ENCODE measurements around the gene CFAP299.

Gene CFAP299

DNA sequence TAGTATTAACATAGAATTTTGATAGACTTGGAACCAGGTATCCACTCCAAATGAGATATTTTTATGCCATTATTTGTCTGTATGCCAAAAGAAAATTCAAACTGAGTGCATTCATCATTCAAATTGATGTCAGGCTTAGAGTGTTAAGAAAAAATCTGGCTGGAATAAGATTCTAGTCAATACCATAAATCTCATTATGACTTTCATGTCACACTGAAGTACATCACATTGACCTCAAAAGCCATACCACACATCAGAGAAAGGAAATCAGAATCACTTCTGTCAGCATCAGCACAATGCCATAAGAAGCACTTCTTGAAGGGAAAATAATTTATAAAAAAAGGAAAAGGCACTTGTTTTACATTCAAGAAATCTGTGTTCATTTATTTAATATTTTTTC, 575.9 kb downstream of the CFAP299 start:
- TF ChIP-seq, protein P1, sequence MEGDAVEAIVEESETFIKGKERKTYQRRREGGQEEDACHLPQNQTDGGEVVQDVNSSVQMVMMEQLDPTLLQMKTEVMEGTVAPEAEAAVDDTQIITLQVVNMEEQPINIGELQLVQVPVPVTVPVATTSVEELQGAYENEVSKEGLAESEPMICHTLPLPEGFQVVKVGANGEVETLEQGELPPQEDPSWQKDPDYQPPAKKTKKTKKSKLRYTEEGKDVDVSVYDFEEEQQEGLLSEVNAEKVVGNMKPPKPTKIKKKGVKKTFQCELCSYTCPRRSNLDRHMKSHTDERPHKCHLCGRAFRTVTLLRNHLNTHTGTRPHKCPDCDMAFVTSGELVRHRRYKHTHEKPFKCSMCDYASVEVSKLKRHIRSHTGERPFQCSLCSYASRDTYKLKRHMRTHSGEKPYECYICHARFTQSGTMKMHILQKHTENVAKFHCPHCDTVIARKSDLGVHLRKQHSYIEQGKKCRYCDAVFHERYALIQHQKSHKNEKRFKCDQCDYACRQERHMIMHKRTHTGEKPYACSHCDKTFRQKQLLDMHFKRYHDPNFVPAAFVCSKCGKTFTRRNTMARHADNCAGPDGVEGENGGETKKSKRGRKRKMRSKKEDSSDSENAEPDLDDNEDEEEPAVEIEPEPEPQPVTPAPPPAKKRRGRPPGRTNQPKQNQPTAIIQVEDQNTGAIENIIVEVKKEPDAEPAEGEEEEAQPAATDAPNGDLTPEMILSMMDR (IDR thresholded peaks at IDR 0.05; ENCODE audit: low read depth, low read length), result no peak
- H3K4me3 ChIP-seq (ENCODE audit: low read depth, low read length), result no peak overlapping the region

DNA sequence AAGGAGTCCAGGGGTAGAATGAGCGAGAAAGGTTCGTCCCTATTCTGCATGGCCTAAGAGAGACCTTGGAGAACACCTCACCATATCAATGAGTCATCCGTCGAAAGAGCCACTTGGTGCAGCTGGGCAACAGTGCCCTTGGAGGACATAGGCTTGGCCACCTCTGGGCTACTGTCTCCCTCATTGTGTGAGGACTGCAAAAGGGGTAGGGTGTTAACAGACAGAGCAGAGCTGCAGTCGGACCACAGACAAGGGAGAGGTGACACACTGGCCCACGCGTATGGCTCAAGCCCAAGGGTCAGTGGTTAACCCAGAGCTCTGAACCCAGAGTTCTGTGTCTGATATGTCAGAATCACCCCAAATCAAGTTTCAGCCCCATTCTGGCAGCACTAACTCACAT, 576.8 kb downstream of the CFAP299 start:
- H3K4me3 ChIP-seq (ENCODE audit: low read depth, low read length), result no peak overlapping the region
- TF ChIP-seq, protein P1 (IDR thresholded peaks at IDR 0.05; ENCODE audit: low read depth, low read length), result no peak

DNA sequence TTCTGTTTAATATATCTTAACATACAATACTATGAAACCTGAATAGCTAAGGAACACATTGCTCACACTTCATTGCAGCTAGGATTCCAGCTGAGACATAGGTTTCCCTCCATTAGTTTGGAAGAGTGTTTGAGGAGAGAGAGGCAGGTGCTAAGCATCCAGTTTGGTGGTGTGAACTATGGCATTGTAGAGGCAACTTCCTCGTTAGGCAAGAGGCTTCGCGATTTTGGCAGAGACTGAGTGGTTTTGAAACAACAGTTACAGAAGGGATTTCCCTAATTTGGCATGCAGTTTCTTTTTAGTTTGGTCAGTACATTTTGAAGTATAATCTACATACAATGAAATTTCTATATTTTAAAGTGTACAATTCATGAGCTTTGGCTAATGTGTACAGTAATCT, 577.9 kb downstream of the CFAP299 start:
- TF ChIP-seq, protein P1 (IDR thresholded peaks at IDR 0.05; ENCODE audit: low read depth, low read length), result no peak
- H3K4me3 ChIP-seq (ENCODE audit: low read depth, low read length), result no peak overlapping the region

DNA sequence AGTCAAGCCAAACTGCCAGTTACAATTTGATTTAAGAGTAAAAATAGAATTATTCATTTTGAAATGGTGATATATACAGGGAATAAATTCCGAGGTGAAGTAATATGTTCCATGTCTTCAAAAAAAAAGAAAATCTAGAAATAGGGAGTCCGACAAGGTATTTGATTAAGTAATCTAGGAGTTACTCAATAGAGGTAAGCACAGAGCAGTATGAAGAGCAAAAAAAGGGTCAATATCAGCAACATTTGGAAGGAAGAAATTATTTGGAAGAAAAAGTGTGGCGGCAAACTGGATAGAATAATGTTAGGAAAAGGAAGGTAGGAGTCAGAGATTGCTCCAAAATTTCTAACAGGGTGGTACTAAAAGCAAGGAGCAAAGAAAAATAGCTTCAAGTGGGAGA, 581.2 kb downstream of the CFAP299 start:
- TF ChIP-seq, protein P1 (IDR thresholded peaks at IDR 0.05; ENCODE audit: low read depth, low read length), result no peak
- H3K4me3 ChIP-seq (ENCODE audit: low read depth, low read length), result no peak overlapping the region

DNA sequence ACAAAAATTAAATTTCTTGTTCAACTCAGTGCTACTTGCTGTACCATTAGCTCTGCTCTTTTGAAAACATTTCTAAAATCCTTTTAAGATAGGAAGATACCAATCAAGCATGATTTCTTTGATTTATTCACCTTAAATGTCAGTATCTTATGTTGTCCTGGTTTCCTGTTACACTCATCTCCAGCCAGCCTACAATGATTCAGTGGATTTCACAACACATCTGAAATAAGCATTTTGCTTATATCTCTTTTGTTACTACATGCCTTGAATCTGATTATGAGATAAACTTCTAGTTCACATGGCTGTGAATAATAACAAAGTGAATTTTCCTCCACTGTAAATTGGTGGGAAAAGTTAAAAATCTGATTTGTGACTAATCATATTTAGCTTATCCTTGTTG, 582.5 kb downstream of the CFAP299 start:
- TF ChIP-seq, protein P1 (IDR thresholded peaks at IDR 0.05; ENCODE audit: low read depth, low read length), result no peak
- H3K4me3 ChIP-seq (ENCODE audit: low read depth, low read length), result no peak overlapping the region

DNA sequence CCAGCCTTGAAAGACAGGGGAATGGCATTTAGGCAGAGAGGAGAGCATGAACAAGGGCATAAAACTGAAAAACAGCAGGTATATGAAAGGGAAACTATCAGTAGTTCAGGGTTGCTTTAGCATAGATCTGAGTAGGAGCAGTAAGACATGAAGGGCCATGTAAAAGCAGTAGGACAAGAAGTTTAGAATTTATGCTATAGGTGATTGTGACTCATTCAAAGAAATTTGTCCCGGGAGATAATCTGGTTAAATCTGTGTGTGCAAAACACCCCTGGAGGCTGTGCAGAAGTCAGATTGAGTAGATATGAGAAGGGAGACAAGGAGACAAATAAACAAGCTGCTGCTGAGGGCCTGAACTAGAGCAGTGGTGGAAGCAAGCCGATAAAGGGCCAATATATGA, 585.9 kb downstream of the CFAP299 start:
- TF ChIP-seq, protein P1 (IDR thresholded peaks at IDR 0.05; ENCODE audit: low read depth, low read length), result no peak
- H3K4me3 ChIP-seq (ENCODE audit: low read depth, low read length), result no peak overlapping the region

DNA sequence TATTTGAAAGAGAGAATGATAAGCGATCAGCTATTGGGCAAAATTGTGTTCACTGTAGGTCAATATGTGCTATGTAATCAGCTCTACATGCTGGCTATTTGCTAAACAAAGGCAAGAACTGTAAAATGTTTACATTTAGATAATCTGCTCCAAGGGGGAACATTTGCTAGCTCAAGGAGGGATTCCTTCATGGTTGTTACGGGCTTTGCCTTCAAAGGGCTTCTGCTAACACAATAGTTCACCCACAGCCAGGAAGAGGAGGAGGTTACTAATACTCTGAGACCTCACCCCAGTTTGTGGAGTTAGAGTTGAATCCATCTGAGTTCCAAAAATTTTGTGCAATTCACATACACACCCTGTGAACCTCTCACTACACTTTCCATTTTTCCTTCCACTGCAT, 587.4 kb downstream of the CFAP299 start:
- H3K4me3 ChIP-seq (ENCODE audit: low read depth, low read length), result no peak overlapping the region
- TF ChIP-seq, protein P1 (IDR thresholded peaks at IDR 0.05; ENCODE audit: low read depth, low read length), result no peak

Measured in WI38 (cell line).